ENCODE measurements around the gene FMO2.

The FMO2 gene

GRCh38 chr1:171174560-171175294 lies 10.4 kb upstream of the FMO2 start:
- DNase-seq (ENCODE audit: low read depth in 2 of 2) = no peak

GRCh38 chr1:171177261-171177660 lies 7.8 kb upstream of the FMO2 start:
- no peak for DNase-seq (ENCODE audit: low read depth in 2 of 2)

GRCh38 chr1:171179318-171180227 lies 5.5 kb upstream of the FMO2 start:
- no peak for DNase-seq (ENCODE audit: low read depth in 2 of 2)

GRCh38 chr1:171180670-171181069 lies 4.4 kb upstream of the FMO2 start:
- DNase-seq (ENCODE audit: low read depth in 2 of 2) = no peak

GRCh38 chr1:171188388-171189266 lies 3.5 kb downstream of the FMO2 start:
- DNase-seq (ENCODE audit: low read depth in 2 of 2) = no peak

- DNase-seq (ENCODE audit: low read depth in 2 of 2) = no peak
Measured at GRCh38 chr1:171191992-171192391, 6.9 kb downstream of the FMO2 start.

GRCh38 chr1:171195767-171196166 lies 10.7 kb downstream of the FMO2 start:
- DNase-seq (ENCODE audit: low read depth in 2 of 2) = no peak

GRCh38 chr1:171196351-171196750 lies 11.3 kb downstream of the FMO2 start:
- no peak for DNase-seq (ENCODE audit: low read depth in 2 of 2)

- DNase-seq (ENCODE audit: low read depth in 2 of 2) = no peak
Measured at GRCh38 chr1:171198081-171198480, 13.0 kb downstream of the FMO2 start.

GRCh38 chr1:171204296-171204695 lies 19.2 kb downstream of the FMO2 start:
- DNase-seq (ENCODE audit: low read depth in 2 of 2) = no peak

- no peak for DNase-seq (ENCODE audit: low read depth in 2 of 2)
Measured at GRCh38 chr1:171206204-171206977, 21.3 kb downstream of the FMO2 start.

- DNase-seq (ENCODE audit: low read depth in 2 of 2) = no peak
Measured at GRCh38 chr1:171206978-171207355, 21.9 kb downstream of the FMO2 start.

GRCh38 chr1:171207377-171207776 lies 22.3 kb downstream of the FMO2 start:
- DNase-seq (ENCODE audit: low read depth in 2 of 2) = no peak

- no peak for DNase-seq (ENCODE audit: low read depth in 2 of 2)
Measured at GRCh38 chr1:171210355-171210754, 25.3 kb downstream of the FMO2 start.

GRCh38 chr1:171212607-171213351 lies 27.7 kb downstream of the FMO2 start:
- DNase-seq (ENCODE audit: low read depth in 2 of 2) = no peak

- DNase-seq (ENCODE audit: low read depth in 2 of 2) = no peak
Measured at GRCh38 chr1:171213559-171214454, 28.7 kb downstream of the FMO2 start.

- no peak for DNase-seq (ENCODE audit: low read depth in 2 of 2)
Measured at GRCh38 chr1:171217658-171218443, 32.8 kb downstream of the FMO2 start.

GRCh38 chr1:171218661-171219060 lies 33.6 kb downstream of the FMO2 start:
- DNase-seq (ENCODE audit: low read depth in 2 of 2) = no peak
